Prostate gland (tissue), 2 donors: ENCODE results near the gene ARHGDIG. TPM values are rescaled to one million over a fixed set of nuclear protein-coding genes. Genes with fewer than 3 reads are reported as not detected.

ENCODE experiments used
- DNase-seq: peaks from one replicate; pipeline ENCODE4 v3.0.0-alpha.2; 2019; ENCODE audit warnings: low spot score
- H3K27ac ChIP-seq, 2 donors: fragments of 200-600 bp; sonication (generic); 2 replicates each; pipeline ENCODE4 v1.5.1; 2017 to 2019
- H3K27me3 ChIP-seq: fragments of 200-600 bp; sonication (generic); replicated peaks from 2 replicates; pipeline ENCODE4 v1.5.1; 2019; ENCODE audit not compliant: insufficient read depth
- H3K36me3 ChIP-seq, 2 donors: fragments of 200-600 bp; sonication (generic); 1 replicate in 1 of 2; 2 replicates in 1 of 2; pipeline versions ENCODE4 v1.5.1 to v1.8.1; 2017 to 2019
- H3K4me1 ChIP-seq: fragments of 200-600 bp; sonication (generic); replicated peaks from 2 replicates; pipeline ENCODE4 v1.5.1; 2019
- H3K4me3 ChIP-seq, 2 donors: fragments of 200-600 bp; sonication (generic); 2 replicates each; pipeline ENCODE4 v1.5.1; 2017 to 2019
- H3K9me3 ChIP-seq: fragments of 200-600 bp; sonication (generic); 2 replicates; pipeline ENCODE4 v1.5.1; 2017
- POLR2A ChIP-seq: fragments of 450-650 bp; IDR thresholded peaks from one replicate; pipeline ENCODE4 v1.6.1; 2016; ENCODE audit warnings: antibody characterized with exemption, mild to moderate bottlenecking
- POLR2AphosphoS5 ChIP-seq: sonication (generic); formaldehyde crosslinking; IDR thresholded peaks from one replicate; pipeline ENCODE4 v1.6.1; 2017; ENCODE audit warnings: antibody characterized with exemption
- WGBS: methylation state at CpG from one replicate; pipeline ENCODE4 v1.1.5; 2018; 5-methylcytosine and 5-hydroxymethylcytosine counted together
- intact Hi-C: fragments of 100-400 bp; cut with DNase I; formaldehyde crosslinking; loops from one replicate; pipeline ENCODE4 v1.14.2; 2022
- total RNA-seq, 2 donors: library from RNA; depleted of rRNA; stranded (reverse); fragments of >200 nt; gene quantifications; one replicate each; pipeline ENCODE4 v1.1.0, GENCODE V29; 2016
- TF ChIP-seq, protein P1 (sequence below), 4 experiments: fragments of 200-600 bp in 2 of 4; fragments of 450-650 bp in 2 of 4; sonication (generic) in 2 of 4; IDR thresholded peaks; 1 replicate in 3 of 4; 2 replicates in 1 of 4; pipeline ENCODE4 v1.5.1; 2016 to 2019; ENCODE audit warnings: antibody characterized with exemption in 4 of 4, mild to moderate bottlenecking in 2 of 4, moderate library complexity in 2 of 4

The ARHGDIG gene
- total RNA-seq, 2 donors from 2014 or later = 0.41 to 7.0 TPM

DNA sequence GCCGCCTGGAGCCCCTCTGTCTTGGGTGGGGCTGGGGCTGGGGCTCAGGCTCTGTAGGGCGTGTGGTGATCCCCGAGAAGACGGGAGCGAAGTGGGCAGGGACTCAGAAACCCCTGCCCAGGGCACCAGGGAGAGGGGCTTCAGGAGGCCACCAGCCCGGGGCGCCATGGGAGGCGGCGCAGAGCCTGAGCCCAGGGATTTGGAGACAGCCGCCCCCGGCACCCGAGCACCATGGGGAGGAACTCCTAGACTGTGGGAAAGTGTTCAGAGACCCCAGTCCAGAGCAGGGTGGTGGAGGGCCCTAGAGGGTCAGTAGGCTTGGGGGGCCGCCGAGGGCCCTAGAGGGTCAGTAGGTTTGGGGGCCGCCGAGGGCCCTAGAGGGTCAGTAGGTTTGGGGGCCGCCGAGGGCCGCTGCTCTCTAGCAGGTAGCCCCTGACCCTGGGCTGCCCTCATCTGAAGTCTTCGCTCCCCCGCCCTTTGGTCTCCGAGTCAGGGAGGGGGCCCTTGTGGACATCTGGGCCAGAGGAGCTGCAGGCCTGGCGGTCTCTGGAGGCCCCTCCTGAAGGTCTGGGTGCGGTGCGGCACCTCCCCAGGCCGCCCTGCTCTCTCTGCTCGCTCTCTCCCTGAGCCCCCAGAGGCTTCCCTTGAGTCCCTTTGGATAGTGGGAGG is 734 bp downstream of the ARHGDIG start:
- Histone ChIP-seq H3K36me3 (no peaks in the 10 kb centered on the region), H3K4me3 (peak overlapping the region in 1 of 2 donors; percentile 26), H3K4me1 (peaks cover 5% of the 10 kb centered on the region), H3K9me3 (no peaks in the 10 kb centered on the region), H3K27ac (no peak overlapping the region), H3K27me3 (peaks cover 6% of the 10 kb centered on the region)
- DNase-seq = no peak
- WGBS = 49% methylated on average over 26 of the region's 27 CpGs
- TF ChIP-seq, protein P1, sequence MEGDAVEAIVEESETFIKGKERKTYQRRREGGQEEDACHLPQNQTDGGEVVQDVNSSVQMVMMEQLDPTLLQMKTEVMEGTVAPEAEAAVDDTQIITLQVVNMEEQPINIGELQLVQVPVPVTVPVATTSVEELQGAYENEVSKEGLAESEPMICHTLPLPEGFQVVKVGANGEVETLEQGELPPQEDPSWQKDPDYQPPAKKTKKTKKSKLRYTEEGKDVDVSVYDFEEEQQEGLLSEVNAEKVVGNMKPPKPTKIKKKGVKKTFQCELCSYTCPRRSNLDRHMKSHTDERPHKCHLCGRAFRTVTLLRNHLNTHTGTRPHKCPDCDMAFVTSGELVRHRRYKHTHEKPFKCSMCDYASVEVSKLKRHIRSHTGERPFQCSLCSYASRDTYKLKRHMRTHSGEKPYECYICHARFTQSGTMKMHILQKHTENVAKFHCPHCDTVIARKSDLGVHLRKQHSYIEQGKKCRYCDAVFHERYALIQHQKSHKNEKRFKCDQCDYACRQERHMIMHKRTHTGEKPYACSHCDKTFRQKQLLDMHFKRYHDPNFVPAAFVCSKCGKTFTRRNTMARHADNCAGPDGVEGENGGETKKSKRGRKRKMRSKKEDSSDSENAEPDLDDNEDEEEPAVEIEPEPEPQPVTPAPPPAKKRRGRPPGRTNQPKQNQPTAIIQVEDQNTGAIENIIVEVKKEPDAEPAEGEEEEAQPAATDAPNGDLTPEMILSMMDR (IDR thresholded peaks at IDR 0.05) = no peak
- TF ChIP-seq POLR2AphosphoS5 (no peak), POLR2A (no peak)
- intact Hi-C loops = no loop called here

DNA sequence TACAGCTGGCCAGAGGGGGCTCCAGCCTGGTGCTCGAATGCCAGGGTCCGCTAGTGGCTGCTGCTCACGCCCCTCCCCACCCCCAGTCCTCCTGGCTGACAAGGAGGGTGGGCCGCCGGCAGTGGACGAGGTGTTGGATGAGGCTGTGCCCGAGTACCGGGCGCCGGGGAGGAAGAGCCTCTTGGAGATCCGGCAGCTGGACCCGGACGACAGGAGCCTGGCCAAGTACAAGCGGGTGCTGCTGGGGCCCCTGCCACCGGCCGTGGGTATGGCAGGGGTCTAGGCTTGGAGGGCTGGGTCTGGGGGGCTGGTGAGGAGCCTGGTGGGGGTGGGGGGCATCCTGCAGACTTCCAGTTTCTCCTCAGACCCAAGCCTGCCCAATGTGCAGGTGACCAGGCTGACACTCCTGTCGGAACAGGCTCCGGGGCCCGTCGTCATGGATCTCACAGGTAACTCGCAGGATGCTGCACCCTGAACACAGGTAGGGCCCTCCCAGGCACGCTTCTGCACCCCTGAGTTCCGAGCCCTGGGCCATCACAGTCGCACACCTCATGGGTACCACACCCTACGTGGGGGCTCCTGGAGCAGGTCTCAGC is 1.4 kb downstream of the ARHGDIG start:
- 38% methylated on average over 21 of the region's 25 CpGs for WGBS
- H3K27me3 ChIP-seq = peaks cover 6% of the 10 kb centered on the region
- H3K9me3 ChIP-seq = no peaks in the 10 kb centered on the region
- peaks cover 5% of the 10 kb centered on the region for H3K4me1 ChIP-seq
- intact Hi-C loops = no loop called here
- DNase-seq = no peak
- no peak overlapping the region for H3K27ac ChIP-seq
- H3K36me3 ChIP-seq = no peaks in the 10 kb centered on the region
- H3K4me3 ChIP-seq = no peak overlapping the region
- TF ChIP-seq POLR2A = no peak
- TF ChIP-seq, protein P1 (IDR thresholded peaks at IDR 0.05) = no peak
- TF ChIP-seq POLR2AphosphoS5 = no peak

DNA sequence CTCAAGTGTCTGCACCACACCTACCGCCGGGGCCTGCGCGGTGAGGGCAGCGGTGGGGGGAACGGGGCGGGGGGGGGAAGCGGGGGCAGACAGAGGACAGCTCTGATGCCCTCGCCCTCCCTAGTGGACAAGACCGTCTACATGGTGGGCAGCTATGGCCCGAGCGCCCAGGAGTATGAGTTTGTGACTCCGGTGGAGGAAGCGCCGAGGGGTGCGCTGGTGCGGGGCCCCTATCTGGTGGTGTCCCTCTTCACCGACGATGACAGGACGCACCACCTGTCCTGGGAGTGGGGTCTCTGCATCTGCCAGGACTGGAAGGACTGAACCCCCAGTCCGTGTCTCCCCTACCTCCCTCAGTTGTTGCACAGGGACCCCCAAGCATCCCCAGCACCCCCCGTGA is 2.1 kb downstream of the ARHGDIG start:
- Histone ChIP-seq H3K9me3 (no peaks in the 10 kb centered on the region), H3K27ac (no peak overlapping the region), H3K27me3 (peaks cover 6% of the 10 kb centered on the region), H3K36me3 (no peaks in the 10 kb centered on the region), H3K4me1 (peaks cover 5% of the 10 kb centered on the region), H3K4me3 (no peak overlapping the region)
- intact Hi-C loops = no loop called here
- DNase-seq = no peak
- WGBS = 72% methylated on average over 22 of the region's 22 CpGs
- TF ChIP-seq, protein P1 (IDR thresholded peaks at IDR 0.05) = no peak

DNA sequence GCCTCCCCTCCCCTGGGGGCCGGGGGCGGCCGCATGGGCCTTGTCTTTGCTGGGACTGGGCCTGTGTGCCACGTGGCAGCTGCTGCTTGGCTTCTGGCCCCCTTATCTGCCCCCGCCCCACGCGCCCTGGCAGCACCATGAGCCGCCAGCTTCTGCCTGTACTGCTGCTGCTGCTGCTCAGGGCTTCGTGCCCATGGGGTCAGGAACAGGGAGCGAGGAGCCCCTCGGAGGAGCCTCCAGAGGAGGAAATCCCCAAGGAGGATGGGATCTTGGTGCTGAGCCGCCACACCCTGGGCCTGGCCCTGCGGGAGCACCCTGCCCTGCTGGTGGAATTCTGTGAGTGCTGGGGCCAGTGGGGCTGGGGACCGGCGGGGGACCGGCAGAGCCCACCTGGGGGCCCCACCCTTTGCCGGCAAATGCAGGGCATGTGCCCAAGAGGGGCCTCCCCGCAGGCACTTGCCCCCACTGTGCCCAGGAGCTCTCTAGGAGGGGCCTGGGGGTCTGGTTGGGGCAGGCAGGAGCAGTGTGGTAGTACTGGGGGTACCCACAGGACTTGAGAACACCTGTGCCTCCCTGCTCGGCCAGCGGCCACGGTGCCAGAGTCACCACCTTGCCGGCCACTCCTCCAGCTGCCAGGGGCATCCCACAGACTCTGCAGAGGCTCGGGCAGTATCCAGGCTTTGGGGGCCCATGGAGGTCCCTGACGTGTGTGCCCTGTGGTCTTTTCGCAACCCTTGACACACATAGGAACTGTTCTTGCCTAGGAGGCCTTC is 2.8 kb downstream of the ARHGDIG start, which contains the start of gene PDIA2:
PDIA2 (plus strand) TSS at position 132 of the 773 bp plus-strand sequence; CDS start at position 138, 6 bp downstream.
- Histone ChIP-seq H3K4me1 (peaks cover 5% of the 10 kb centered on the region), H3K36me3 (no peaks in the 10 kb centered on the region), H3K9me3 (no peaks in the 10 kb centered on the region), H3K27me3 (peaks cover 6% of the 10 kb centered on the region), H3K27ac (no peak within 1 kb of the TSS), H3K4me3 (no peak within 1 kb of the TSS)
- 74% methylated on average over 19 of the region's 25 CpGs for WGBS
- no peak for DNase-seq
- TF ChIP-seq POLR2A (no peak), POLR2AphosphoS5 (no peak)
- TF ChIP-seq, protein P1 (IDR thresholded peaks at IDR 0.05) = no peak
- intact Hi-C loops = no loop called here
